Embryonic facial prominence (tissue), 1 donor: ENCODE measurements around the gene KRT6B.
"Not testable (repeated sequence)": the region's sequence is repeated elsewhere in the genome, so short reads cannot be mapped to it uniquely, and the experiment has no call there.

Experiments used
- DNase-seq: peaks from one replicate; pipeline ENCODE4 v3.0.0-alpha.2; 2016; ENCODE audit errors: extremely low spot score

KRT6B gene

GRCh38 chr12:52452101-52452500 lies at the start of gene KRT6B:
Gene KRT6B, minus strand, starts transcription at chr12:52452146. Its CDS starts 68 bp downstream, at chr12:52452078.
- DNase-seq = no peak

DNA sequence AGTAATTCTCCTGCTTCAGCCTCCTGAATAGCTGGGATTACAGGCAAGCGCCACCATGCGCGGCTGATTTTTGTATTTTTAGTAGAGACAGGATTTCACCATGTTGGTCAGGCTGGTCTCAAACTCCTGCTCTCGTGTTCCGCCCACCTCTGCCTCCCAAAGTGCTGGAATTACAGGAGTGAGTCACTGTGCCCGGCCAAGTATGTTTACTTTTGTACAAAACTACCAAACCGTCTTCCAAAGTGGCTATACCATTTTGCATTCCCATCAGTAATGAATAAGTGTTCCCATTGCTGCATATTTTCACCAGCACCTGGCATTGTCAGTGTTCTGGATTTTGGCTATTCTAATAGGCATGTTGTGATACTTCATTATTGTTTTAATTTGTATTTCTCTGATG lies 49.5 kb upstream of the KRT6B start:
- DNase-seq = no peak

DNA sequence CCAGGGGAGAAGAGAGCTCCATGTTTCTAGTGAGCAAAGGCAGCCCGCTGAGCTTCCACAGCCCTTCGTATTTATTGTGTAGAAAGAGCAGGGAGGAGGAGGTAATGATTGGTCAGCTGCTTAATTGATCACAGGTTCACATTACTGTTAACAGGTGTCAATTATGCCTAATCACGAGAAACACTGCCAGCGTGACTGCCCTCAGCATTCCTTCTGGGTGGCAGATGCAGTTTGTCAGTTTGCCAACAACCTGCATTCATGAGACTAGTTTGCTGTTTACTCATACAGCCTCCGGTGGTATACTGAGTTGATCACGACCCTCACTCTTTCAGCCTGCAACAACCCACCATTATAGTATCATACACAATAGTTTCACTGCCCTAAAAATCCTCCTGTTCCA lies 48.6 kb upstream of the KRT6B start:
- DNase-seq = not testable (repeated sequence)

- DNase-seq = no peak
Measured at GRCh38 chr12:52499806-52500560, 48.0 kb upstream of the KRT6B start.

DNA sequence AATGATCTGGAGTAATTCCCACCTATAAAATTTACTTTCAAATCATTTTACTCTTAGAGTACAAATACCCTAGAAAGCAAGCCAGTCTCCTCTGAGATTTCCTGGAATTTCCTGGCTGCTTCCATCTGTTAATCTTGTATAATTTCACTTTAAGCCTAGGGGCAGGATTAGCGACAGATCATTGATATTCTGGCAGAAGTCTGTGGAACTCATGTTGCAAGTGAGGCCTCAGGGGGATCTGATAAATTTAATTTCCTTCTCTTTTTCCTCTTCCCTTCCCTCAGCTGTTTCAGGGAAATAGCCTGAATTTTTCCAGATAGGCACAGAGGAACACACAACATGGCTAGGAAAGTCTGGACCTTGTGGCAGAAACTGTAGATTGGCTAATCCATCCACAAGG lies 47.0 kb upstream of the KRT6B start:
- DNase-seq = no peak

- no peak for DNase-seq
Measured at GRCh38 chr12:52497975-52498374, 46.0 kb upstream of the KRT6B start.

DNA sequence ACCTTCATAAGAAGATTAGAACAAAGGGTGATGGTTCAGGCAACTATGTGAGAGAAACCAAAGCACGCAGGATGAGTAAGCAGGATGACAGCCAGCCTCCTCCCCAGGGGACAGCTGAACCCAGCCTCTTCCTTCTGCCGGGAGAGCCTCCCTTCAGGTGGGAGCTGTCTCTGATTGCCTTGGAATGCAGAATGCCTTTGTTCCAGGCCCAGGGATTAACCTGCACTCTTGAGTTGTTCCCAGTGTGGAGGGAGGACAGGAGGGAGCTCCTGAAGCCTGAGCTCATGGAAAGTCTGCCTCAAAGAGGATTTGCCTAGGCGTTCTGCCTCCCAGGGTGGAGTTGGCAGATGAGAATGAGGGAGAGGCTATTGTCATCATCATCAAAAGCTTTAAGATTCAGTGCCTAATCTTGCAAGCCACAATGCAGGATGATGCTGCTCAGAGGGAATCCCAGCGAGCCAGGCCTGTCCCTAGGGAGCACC lies 44.7 kb upstream of the KRT6B start:
- DNase-seq = no peak

GRCh38 chr12:52496054-52496453 lies 44.1 kb upstream of the KRT6B start:
- no peak for DNase-seq

DNA sequence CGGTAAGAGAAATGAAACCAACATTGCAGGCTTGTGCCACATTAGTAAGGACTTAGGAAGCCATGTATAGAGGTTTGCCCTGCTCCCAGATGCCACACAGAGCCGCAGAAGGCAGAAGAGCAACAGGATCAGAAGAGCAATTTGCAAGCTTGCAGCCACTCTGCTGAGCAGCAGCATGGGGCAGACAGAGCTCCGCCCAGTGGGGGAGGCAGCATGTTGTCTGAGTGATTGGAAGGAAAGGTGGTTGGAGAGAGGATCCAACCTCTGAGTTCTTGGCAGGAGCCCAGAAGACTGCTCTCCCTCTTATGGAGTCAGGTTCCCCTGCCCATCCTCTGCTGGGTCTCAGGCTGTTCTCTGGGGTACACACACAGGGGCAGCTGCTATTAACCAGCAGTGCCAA lies 43.4 kb upstream of the KRT6B start:
- DNase-seq = no peak

- DNase-seq = no peak
Measured at GRCh38 chr12:52494518-52494917, 42.6 kb upstream of the KRT6B start.

- DNase-seq = no peak
Measured at GRCh38 chr12:52494100-52494499, 42.2 kb upstream of the KRT6B start.

DNA sequence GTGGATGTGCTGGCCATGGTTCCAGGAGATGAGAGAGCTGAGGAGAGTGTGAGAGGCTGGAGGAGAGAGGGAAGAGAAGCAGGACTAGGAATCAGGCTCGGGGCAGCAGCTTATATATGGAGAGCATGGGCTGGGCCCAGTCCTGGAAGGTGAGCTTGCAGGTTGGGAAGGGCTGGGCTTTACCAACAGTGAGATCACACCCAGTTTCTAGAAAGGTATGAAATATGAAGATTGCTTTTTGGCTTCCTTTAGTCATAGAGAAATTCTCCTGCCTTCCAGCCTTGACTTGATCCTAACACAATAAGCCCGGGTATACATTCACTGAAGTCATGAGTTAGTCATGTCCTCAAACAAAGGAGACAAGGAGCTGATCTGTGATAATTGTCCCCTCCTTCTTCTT lies 41.2 kb upstream of the KRT6B start, which contains the start of gene KRT6A:
Gene KRT6A, minus strand, starts transcription at position 86 of the 400 bp plus-strand sequence. Its CDS starts 69 bp downstream, at position 17.
- no peak for DNase-seq

DNA sequence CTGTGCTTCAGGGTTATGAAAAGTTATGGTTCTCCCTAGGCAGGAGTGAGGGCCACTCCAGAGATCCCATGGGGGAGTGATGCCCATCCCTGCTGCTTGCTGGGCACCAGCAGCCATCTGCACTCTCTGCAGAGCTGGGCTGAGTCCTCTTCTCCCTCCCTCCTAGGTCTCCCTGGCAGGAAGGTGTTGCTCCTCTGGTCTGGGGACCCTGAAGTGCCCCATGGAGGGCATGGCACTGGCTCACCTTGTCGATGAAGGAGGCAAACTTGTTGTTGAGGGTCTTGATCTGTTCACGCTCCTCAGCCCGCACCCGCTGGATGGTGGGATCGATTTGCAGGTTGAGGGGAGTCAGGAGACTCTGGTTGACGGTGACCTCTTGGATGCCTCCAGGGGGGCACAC lies 40.5 kb upstream of the KRT6B start:
- not testable (repeated sequence) for DNase-seq

DNA sequence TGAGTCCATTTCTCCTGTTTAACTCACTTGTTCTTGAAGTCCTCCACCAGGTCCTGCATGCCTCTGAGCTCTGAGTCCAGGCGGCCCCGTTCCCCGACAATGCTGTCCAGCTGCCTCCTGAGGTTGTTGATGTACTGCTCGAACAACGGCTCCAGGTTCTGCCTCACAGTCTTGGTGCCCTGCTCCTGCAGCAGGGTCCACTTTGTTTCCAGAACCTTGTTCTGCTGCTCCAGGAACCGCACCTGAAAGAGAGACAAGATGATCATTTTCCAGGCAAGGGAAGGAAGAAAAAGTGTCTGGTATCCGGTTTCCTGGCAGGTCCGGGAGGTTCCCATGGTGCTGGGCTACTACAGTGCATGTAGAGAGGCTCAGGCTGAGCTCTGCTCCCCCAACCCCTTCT lies 39.5 kb upstream of the KRT6B start:
- DNase-seq = not testable (repeated sequence)

GRCh38 chr12:52488736-52489135 lies 36.8 kb upstream of the KRT6B start:
- no peak for DNase-seq

- not testable (repeated sequence) for DNase-seq
Measured at GRCh38 chr12:52487744-52488443, 35.9 kb upstream of the KRT6B start.

DNA sequence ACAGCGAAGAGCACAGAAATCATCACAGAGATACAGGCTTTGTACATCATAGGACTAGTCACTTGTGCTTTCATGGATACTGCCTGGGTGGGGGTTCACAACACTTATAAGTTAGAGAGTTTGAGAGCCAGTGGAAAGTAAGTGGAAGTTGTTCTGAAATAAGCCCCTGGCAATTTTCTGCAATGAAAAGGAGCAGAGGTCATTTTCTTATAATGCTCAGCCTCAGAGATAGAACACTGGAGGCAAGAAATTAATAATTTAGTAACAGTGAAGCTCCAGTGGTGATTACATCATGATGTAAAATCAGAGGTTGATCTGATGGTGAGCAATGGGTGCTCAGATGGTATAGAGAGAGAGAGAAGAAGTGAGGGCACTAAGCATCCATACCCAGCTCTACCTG lies 35.3 kb upstream of the KRT6B start:
- no peak for DNase-seq

DNA sequence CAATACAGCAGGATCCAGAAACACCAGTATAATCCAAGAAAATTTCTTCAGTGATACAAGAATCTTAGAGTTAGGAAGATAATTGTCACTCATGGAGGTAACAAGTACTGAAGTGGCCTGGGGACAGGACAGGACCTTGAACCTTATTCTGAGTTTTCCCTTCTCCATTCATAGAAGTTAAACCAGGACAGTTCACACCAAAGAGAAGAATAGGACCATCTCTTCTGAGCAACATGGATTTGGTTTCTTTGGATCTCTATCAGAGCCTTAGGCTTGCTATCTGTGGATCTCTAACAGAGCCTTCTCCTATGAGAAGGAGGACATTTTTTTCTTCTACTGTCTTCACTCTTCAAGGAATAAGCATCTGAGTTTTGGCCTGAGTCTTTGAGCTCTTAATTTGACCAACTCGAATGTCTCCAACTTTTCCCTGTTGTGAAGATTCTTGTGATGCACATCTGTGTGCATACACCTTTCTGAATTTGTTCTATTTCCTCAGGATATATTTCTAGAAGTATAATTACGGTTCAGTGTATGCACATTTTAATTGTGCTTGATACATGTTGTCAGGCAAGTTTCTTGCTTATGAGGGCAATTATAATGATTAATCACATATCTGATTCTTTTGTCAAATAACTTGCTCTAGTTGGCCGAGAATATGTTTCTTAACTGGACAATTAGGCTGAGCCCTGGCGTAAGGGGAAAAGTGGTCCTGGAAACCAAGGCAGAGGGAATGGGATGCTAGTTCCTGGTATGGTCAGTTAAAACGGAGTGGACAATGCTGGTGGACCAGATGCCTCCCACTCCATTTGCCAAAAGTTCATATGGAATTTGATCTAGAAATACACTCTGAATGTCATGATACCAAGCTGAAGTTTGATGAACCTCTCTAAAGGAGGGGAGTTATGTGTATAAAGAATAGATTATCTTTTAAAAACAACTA lies 34.5 kb upstream of the KRT6B start:
- no peak for DNase-seq

DNA sequence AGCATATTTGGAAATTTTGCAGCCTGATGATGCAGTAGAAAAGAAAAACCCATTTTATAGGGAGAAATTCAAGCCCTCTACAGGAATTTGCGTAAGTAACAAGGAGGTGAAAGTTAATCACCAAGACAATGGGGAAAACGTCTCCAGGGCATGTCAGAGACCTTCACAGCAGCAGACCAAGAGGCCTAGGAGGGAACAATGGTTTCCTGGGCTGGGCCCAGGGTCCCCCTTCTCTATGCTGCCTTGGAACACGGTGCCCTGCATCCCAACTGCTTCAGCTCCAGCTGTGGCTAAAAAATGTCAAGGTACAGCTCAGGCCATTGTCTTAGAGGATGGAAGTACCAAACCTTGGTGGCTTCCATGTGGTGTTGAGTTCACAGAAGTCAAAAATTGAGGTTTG lies 28.1 kb upstream of the KRT6B start:
- DNase-seq = no peak

- no peak for DNase-seq
Measured at GRCh38 chr12:52477651-52478050, 25.7 kb upstream of the KRT6B start.

- DNase-seq = no peak
Measured at GRCh38 chr12:52474212-52474611, 22.3 kb upstream of the KRT6B start.

DNA sequence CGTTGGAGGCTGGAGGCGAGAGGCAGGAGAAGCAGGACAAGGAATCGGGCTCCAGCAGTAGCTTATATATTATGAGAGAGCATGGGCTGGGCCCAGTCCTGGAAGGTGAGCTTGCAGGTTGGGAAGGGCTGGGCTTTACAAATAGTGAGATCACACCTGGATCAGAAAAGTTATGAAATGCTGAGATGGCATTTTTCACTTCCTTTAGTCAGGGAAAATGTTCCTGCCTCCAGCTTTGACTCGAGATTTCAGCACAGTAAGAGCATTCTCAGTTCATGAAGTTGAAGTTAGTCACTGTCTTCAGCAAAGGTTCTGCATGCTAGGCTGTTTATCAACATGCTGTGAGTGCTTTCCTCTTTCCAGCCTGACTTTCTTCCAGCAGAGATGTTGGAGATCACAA lies 21.8 kb upstream of the KRT6B start, which contains the start of gene KRT6C:
Gene KRT6C, minus strand, starts transcription at position 38 of the 400 bp plus-strand sequence. CDS start 68 bp downstream, outside the sequence.
- no peak for DNase-seq
